ENCODE data around the gene AFF1. TPM values are rescaled to one million over a fixed set of nuclear protein-coding genes. Genes with fewer than 3 reads are reported as not detected.

The AFF1 gene
- total and polyA plus RNA-seq, 2 donors from 2014 or later = 13.4 to 187 TPM

DNA sequence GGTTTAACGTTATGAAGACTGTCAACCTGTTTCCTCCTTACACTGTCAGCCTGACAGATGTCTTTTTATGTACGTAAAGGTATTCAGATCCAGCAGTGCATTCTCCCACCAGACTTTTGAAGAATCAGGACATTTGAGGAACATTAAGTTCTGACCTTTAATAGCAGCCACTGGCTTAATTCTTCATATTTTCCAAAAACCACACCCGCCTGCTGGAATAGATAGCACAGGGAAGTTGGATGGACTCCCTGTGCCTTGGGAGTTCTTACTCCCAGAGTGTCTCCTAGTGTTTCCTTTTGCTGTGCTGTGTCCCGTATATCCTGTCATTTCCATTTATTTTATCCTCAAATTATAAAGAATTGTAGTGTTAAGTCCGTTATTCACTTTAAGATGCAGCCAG lies 94.5 kb downstream of the AFF1 start:
- FAIRE-seq (no peak), DNase-seq (no peak)
- Histone ChIP-seq H3K9ac (ENCODE audit: low read length in 3 of 3) (no peak overlapping the region), H3K27ac (ENCODE audit: low read depth in 2 of 2, low read length in 2 of 2) (peak overlapping the region in 1 of 2 donors; percentile 34), H3K36me3 (ENCODE audit: control insufficient read depth in 2 of 3, insufficient read depth in 3 of 3, low read length in 3 of 3) (no peaks in the 10 kb centered on the region), H3K4me3 (ENCODE audit: low read length in 3 of 3) (peak overlapping the region in 1 of 3 donors; percentile 13), H3K4me1 (ENCODE audit: control insufficient read depth in 2 of 3, insufficient read depth in 2 of 3, low read depth in 1 of 3, low read length in 3 of 3) (peaks cover 14 to 70% (median 59%) of the 10 kb centered on the region in 3 donors), H3K9me3 (ENCODE audit: control insufficient read depth in 2 of 3, insufficient read depth in 1 of 3, low read length in 3 of 3) (no peaks in the 10 kb centered on the region), H3K27me3 (ENCODE audit: control insufficient read depth, insufficient read depth, low read length) (no peaks in the 10 kb centered on the region)
- TF ChIP-seq, protein P1, sequence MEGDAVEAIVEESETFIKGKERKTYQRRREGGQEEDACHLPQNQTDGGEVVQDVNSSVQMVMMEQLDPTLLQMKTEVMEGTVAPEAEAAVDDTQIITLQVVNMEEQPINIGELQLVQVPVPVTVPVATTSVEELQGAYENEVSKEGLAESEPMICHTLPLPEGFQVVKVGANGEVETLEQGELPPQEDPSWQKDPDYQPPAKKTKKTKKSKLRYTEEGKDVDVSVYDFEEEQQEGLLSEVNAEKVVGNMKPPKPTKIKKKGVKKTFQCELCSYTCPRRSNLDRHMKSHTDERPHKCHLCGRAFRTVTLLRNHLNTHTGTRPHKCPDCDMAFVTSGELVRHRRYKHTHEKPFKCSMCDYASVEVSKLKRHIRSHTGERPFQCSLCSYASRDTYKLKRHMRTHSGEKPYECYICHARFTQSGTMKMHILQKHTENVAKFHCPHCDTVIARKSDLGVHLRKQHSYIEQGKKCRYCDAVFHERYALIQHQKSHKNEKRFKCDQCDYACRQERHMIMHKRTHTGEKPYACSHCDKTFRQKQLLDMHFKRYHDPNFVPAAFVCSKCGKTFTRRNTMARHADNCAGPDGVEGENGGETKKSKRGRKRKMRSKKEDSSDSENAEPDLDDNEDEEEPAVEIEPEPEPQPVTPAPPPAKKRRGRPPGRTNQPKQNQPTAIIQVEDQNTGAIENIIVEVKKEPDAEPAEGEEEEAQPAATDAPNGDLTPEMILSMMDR (IDR thresholded peaks at IDR 0.05; ENCODE audit: borderline replicate concordance, extremely low read depth, insufficient read depth) = no peak
- intact Hi-C loops (cut with DNase I) = no loop called here

DNA sequence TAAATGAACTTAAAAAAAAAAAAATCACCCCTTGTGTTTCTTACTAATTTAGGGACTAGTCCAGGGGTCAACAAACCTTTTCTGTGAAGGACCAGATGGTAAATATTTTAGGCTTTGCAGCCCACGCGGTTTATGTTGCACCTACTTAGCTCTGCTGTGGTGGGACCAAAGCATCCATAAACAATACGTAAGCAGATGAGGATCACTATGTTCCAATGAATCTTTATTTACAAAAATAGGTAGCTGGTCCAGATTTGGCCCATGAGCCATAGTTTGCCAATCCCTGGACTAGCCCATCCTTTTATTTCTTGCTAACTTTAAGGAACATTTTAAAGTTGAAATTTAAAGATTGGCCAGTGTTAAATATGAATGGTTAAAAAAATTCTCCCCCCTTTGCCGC lies 95.3 kb downstream of the AFF1 start:
- Histone ChIP-seq H3K27ac (ENCODE audit: low read depth in 2 of 2, low read length in 2 of 2) (peak overlapping the region in 1 of 2 donors; percentile 71), H3K4me1 (ENCODE audit: control insufficient read depth in 2 of 3, insufficient read depth in 2 of 3, low read depth in 1 of 3, low read length in 3 of 3) (peaks cover 14 to 74% (median 59%) of the 10 kb centered on the region in 3 donors), H3K36me3 (ENCODE audit: control insufficient read depth in 2 of 3, insufficient read depth in 3 of 3, low read length in 3 of 3) (no peaks in the 10 kb centered on the region), H3K9me3 (ENCODE audit: control insufficient read depth in 2 of 3, insufficient read depth in 1 of 3, low read length in 3 of 3) (no peaks in the 10 kb centered on the region), H3K27me3 (ENCODE audit: control insufficient read depth, insufficient read depth, low read length) (no peaks in the 10 kb centered on the region), H3K4me3 (ENCODE audit: low read length in 3 of 3) (no peak overlapping the region), H3K9ac (ENCODE audit: low read length in 3 of 3) (peak overlapping the region in 1 of 3 donors; percentile 14)
- TF ChIP-seq, protein P1 (IDR thresholded peaks at IDR 0.05; ENCODE audit: borderline replicate concordance, extremely low read depth, insufficient read depth) = no peak
- no peak for FAIRE-seq
- DNase-seq = no peak
- intact Hi-C loops (cut with DNase I) = no loop called here

DNA sequence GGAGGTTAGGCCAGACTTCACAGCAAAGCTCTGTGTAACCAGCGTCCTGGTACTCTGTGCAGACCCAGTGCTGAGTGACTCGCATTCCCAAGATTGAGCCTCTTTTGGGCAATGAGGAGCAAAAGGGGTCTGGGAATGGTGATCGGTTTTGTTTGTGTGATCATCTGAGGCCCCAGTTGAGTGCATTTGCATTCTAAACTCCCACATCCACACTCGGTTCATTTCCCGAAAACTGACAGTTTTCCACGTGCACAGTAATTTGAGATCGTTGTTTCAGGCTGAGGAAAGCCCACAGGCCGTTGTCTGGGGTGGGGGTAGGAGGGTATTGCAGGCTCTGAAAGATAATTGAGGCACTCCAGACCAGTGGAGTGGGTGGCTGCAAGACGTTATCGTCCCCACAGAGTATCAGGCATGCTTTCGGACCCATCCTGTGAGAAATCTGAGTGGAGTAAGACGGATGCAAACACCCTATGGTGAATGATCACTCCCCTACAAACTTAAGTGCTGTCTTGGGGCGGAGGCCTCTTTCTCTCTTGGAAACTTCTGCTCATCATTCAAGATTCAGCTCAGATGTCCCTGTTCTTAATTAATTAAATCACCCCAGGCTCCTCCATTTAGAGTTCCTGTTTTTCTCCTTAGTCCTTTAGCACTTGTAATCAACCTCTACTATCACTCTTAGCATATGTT lies 96.1 kb downstream of the AFF1 start:
- Histone ChIP-seq H3K27ac (ENCODE audit: low read depth in 2 of 2, low read length in 2 of 2) (peak overlapping the region; percentile 52 to 71), H3K27me3 (ENCODE audit: control insufficient read depth, insufficient read depth, low read length) (no peaks in the 10 kb centered on the region), H3K9ac (ENCODE audit: low read length in 3 of 3) (peak overlapping the region in 1 of 3 donors; percentile 23), H3K9me3 (ENCODE audit: control insufficient read depth in 2 of 3, insufficient read depth in 1 of 3, low read length in 3 of 3) (no peaks in the 10 kb centered on the region), H3K4me3 (ENCODE audit: low read length in 3 of 3) (peak overlapping the region in 2 of 3 donors; percentile 9 to 16), H3K36me3 (ENCODE audit: control insufficient read depth in 2 of 3, insufficient read depth in 3 of 3, low read length in 3 of 3) (no peaks in the 10 kb centered on the region), H3K4me1 (ENCODE audit: control insufficient read depth in 2 of 3, insufficient read depth in 2 of 3, low read depth in 1 of 3, low read length in 3 of 3) (peaks cover 14 to 74% (median 53%) of the 10 kb centered on the region in 3 donors)
- FAIRE-seq (no peak), DNase-seq (peak in 3 of 5 donors; percentile 70 to 88 (median 86))
- TF ChIP-seq, protein P1 (IDR thresholded peaks at IDR 0.05; ENCODE audit: borderline replicate concordance, extremely low read depth, insufficient read depth) = no peak
- intact Hi-C loops (cut with DNase I) = no loop called here
